Activated CD4-positive, alpha-beta T cell treated with anti-CD3 and anti-CD28 coated beads for 48 hours (primary cell): ENCODE results near the gene PDS5A.
A peak's percentile ranks its signal among the peaks of the same experiment; 100 is the strongest.
"Not testable (repeated sequence)": the region's sequence is repeated elsewhere in the genome, so short reads cannot be mapped to it uniquely, and the experiment has no call there.

Experiments
- DNase-seq: peaks from one replicate; pipeline ENCODE4 v3.0.0-alpha.2; 2020

PDS5A gene

GRCh38 chr4:39977489-39978377 is at the start of gene PDS5A:
Gene PDS5A (minus strand): TSS chr4:39977911. CDS start chr4:39976577, 1,334 bp downstream.
- peak; percentile 92 for DNase-seq

- DNase-seq, result not testable (repeated sequence)
Measured at GRCh38 chr4:40024049-40024448, 46.3 kb upstream of the PDS5A start.

- not testable (repeated sequence) for DNase-seq
Measured at GRCh38 chr4:40021116-40021515, 43.4 kb upstream of the PDS5A start.

GRCh38 chr4:40020221-40020620 is 42.5 kb upstream of the PDS5A start:
- no peak for DNase-seq

- DNase-seq, result no peak
Measured at GRCh38 chr4:40016007-40016406, 38.3 kb upstream of the PDS5A start.

- DNase-seq, result no peak
Measured at GRCh38 chr4:40003986-40004385, 26.3 kb upstream of the PDS5A start.

- DNase-seq, result no peak
Measured at GRCh38 chr4:40000711-40001110, 23.0 kb upstream of the PDS5A start.

GRCh38 chr4:39998659-39999345 is 21.1 kb upstream of the PDS5A start:
- no peak for DNase-seq

- no peak for DNase-seq
Measured at GRCh38 chr4:39996811-39997210, 19.1 kb upstream of the PDS5A start.

- DNase-seq, result no peak
Measured at GRCh38 chr4:39994406-39994805, 16.7 kb upstream of the PDS5A start.

GRCh38 chr4:39989381-39989780 is 11.7 kb upstream of the PDS5A start:
- DNase-seq, result not testable (repeated sequence)

GRCh38 chr4:39987485-39987884 is 9.8 kb upstream of the PDS5A start:
- DNase-seq, result no peak

GRCh38 chr4:39978904-39979303 is 1.2 kb upstream of the PDS5A start:
- no peak for DNase-seq

- DNase-seq, result no peak
Measured at GRCh38 chr4:39978378-39978775, 666 bp upstream of the PDS5A start.

GRCh38 chr4:39976945-39977488 is 694 bp downstream of the PDS5A start:
- peak; percentile 62 for DNase-seq

GRCh38 chr4:39976141-39976944 is 1.4 kb downstream of the PDS5A start:
- peak; percentile 78 for DNase-seq

- DNase-seq, result no peak
Measured at GRCh38 chr4:39975488-39976089, 2.1 kb downstream of the PDS5A start.

- DNase-seq, result not testable (repeated sequence)
Measured at GRCh38 chr4:39973052-39973451, 4.7 kb downstream of the PDS5A start.

GRCh38 chr4:39970671-39971640 is 6.8 kb downstream of the PDS5A start:
- no peak for DNase-seq

GRCh38 chr4:39963656-39964055 is 14.1 kb downstream of the PDS5A start:
- no peak for DNase-seq

- DNase-seq, result no peak
Measured at GRCh38 chr4:39961311-39961877, 16.3 kb downstream of the PDS5A start.
